Ureter (tissue), 1 donor: ENCODE measurements around the gene SUGCT. TPM values are rescaled to one million over a fixed set of nuclear protein-coding genes. Genes with fewer than 3 reads are reported as not detected.

Experiments
- DNase-seq: peaks from one replicate; pipeline ENCODE4 v3.0.0-alpha.2; 2020; ENCODE audit warnings: low spot score
- total RNA-seq: library from RNA; stranded (reverse); gene quantifications from one replicate; pipeline ENCODE4 v1.2.4, GENCODE V29; 2023
- donor health status: DM: yes; HTN: yes; CAD: no.

The SUGCT gene
- total RNA-seq, 1 donor from 2014 or later: 3.1 TPM

- DNase-seq: no peak
Measured at GRCh38 chr7:40772096-40772495, 637.3 kb downstream of the SUGCT start.

- no peak for DNase-seq
Measured at GRCh38 chr7:40773656-40774055, 638.9 kb downstream of the SUGCT start.

GRCh38 chr7:40775877-40776276 is 641.1 kb downstream of the SUGCT start:
- no peak for DNase-seq

GRCh38 chr7:40777730-40778312 is 643.0 kb downstream of the SUGCT start:
- no peak for DNase-seq

- DNase-seq: no peak
Measured at GRCh38 chr7:40780460-40780859, 645.7 kb downstream of the SUGCT start.

- no peak for DNase-seq
Measured at GRCh38 chr7:40782836-40783235, 648.0 kb downstream of the SUGCT start.

- DNase-seq: no peak
Measured at GRCh38 chr7:40784176-40784575, 649.4 kb downstream of the SUGCT start.

- DNase-seq: no peak
Measured at GRCh38 chr7:40786909-40787308, 652.1 kb downstream of the SUGCT start.

GRCh38 chr7:40793132-40793531 is 658.3 kb downstream of the SUGCT start:
- DNase-seq: no peak

GRCh38 chr7:40795607-40796006 is 660.8 kb downstream of the SUGCT start:
- DNase-seq: no peak

GRCh38 chr7:40796723-40797122 is 661.9 kb downstream of the SUGCT start:
- no peak for DNase-seq

GRCh38 chr7:40798613-40799012 is 663.8 kb downstream of the SUGCT start:
- DNase-seq: no peak

GRCh38 chr7:40799493-40800403 is 664.9 kb downstream of the SUGCT start:
- no peak for DNase-seq

- no peak for DNase-seq
Measured at GRCh38 chr7:40800771-40801170, 666.0 kb downstream of the SUGCT start.

- DNase-seq: no peak
Measured at GRCh38 chr7:40802497-40802896, 667.7 kb downstream of the SUGCT start.

GRCh38 chr7:40804477-40805215 is 669.8 kb downstream of the SUGCT start:
- DNase-seq: no peak

- no peak for DNase-seq
Measured at GRCh38 chr7:40805361-40805760, 670.6 kb downstream of the SUGCT start.

- DNase-seq: no peak
Measured at GRCh38 chr7:40808378-40808942, 673.7 kb downstream of the SUGCT start.

GRCh38 chr7:40810274-40810673 is 675.5 kb downstream of the SUGCT start:
- no peak for DNase-seq

- DNase-seq: no peak
Measured at GRCh38 chr7:40811666-40812065, 676.9 kb downstream of the SUGCT start.

- no peak for DNase-seq
Measured at GRCh38 chr7:40815022-40815421, 680.2 kb downstream of the SUGCT start.

- DNase-seq: no peak
Measured at GRCh38 chr7:40815512-40815911, 680.7 kb downstream of the SUGCT start.
